ENCODE data around the gene OR51D1. TPM values are rescaled to one million over a fixed set of nuclear protein-coding genes. Genes with fewer than 3 reads are reported as not detected.

The OR51D1 gene
- total and polyA plus RNA-seq, 9 of the 15 experiments (the other 6 are each of a cell fraction or from before 2014, with no cell fraction given) = not detected

GRCh38 chr11:4664786-4665185 lies 27.5 kb downstream of the OR51D1 start:
- Histone ChIP-seq H3K27me3 (ENCODE audit: control insufficient read depth in 2 of 2, insufficient read depth in 2 of 2, low read length in 2 of 2) (no peaks in the 10 kb centered on the region), H3K4me3 (no peak overlapping the region), H3K9ac (ENCODE audit: insufficient read depth in 1 of 2, low read depth in 2 of 2, low read length in 2 of 2) (no peak overlapping the region), H3K36me3 (ENCODE audit: control insufficient read depth, insufficient read depth, low read length) (no peaks in the 10 kb centered on the region), H3K79me2 (ENCODE audit: control insufficient read depth, insufficient read depth, low read length) (no peaks in the 10 kb centered on the region), H3K9me1 (ENCODE audit: control insufficient read depth, insufficient read depth, low read length) (no peaks in the 10 kb centered on the region), H3K27ac (ENCODE audit: extremely low read depth, low read depth, low read length) (no peak overlapping the region), H4K20me1 (replicated peaks; ENCODE audit: control insufficient read depth, insufficient read depth, low read length) (no peaks in the 10 kb centered on the region), H3K4me2 (ENCODE audit: insufficient read depth, low read length) (no peak overlapping the region), H3K4me1 (replicated peaks in 1 of 2; ENCODE audit: control insufficient read depth in 2 of 2, insufficient read depth in 2 of 2, low read length in 2 of 2) (peaks cover 0 to 3% of the 10 kb centered on the region in 2 experiments; a peak in 3 of 5 replicates), H3K9me3 (replicated peaks; ENCODE audit: control insufficient read depth, insufficient read depth, low read depth, low read length) (no peaks in the 10 kb centered on the region), H2AFZ (ENCODE audit: low read depth, low read length) (no peak overlapping the region)
- FAIRE-seq (no peak), ATAC-seq (no peak), DNase-seq (ENCODE audit: extremely low read depth in 1 of 4, low spot score in 3 of 4) (no peak)
- POLR2A ChIA-PET = no interaction called here
- BruUV-seq (replicated peaks) = no TSS peak
- CTCF ChIA-PET (ENCODE audit: low intra/inter-chr PET ratio) = no interaction called here
- intact Hi-C loops (cut with micrococcal nuclease) = no loop called here
- WGBS (ENCODE audit: insufficient coverage, low coverage, missing lambda C conversion rate) = 3% methylated on average over 3 of the region's 3 CpGs
- in situ Hi-C loops (cut with MboI) = no loop called here
- TF ChIP-seq PHB (CRISPR knock-in tag; IDR thresholded peaks at IDR 0.05) = no peak
- no peak for TF ChIP-seq PBX2 (CRISPR knock-in tag; IDR thresholded peaks at IDR 0.05; ENCODE audit: low read depth)
- peak; percentile 69 for TF ChIP-seq PBX2 (tag; conservative IDR thresholded peaks at IDR 0.05; ENCODE audit: low read depth)
- no peak for TF ChIP-seq CREB3L1 (IDR thresholded peaks at IDR 0.05; ENCODE audit: borderline replicate concordance, low read depth)
- peak; percentile 76 for TF ChIP-seq MEIS2 (IDR thresholded peaks at IDR 0.05; ENCODE audit: partially characterized antibody)
- TF ChIP-seq PKNOX1 (IDR thresholded peaks at IDR 0.05) = 0 out of 2 replicates have a peak, but pooled peaks have one; percentile 15

All from K562 (cell line).